Measurements from ENCODE around the gene TPX2.
"Not testable (repeated sequence)": the region's sequence is repeated elsewhere in the genome, so short reads cannot be mapped to it uniquely, and the experiment has no call there.

Gene TPX2

GRCh38 chr20:31721408-31722256 lies 17.5 kb upstream of the TPX2 start:
- DNase-seq: peak in 1 of 2 experiments; percentile 51

GRCh38 chr20:31722257-31723068 lies 16.6 kb upstream of the TPX2 start, which contains the start of gene BCL2L1:
BCL2L1 (minus strand) TSS chr20:31722868; CDS start chr20:31722218, 650 bp downstream.
- peak; percentile 84 to 89 for DNase-seq

GRCh38 chr20:31723069-31723318 lies 16.1 kb upstream of the TPX2 start:
- no peak for DNase-seq

- peak; percentile 97 to 98 for DNase-seq
Measured at GRCh38 chr20:31723319-31724078, 15.6 kb upstream of the TPX2 start.

GRCh38 chr20:31731321-31731717 lies 7.8 kb upstream of the TPX2 start:
- no peak for DNase-seq

- DNase-seq: no peak
Measured at GRCh38 chr20:31739550-31739977, 474 bp downstream of the TPX2 start.

- DNase-seq: peak in 1 of 2 experiments; percentile 14
Measured at GRCh38 chr20:31740208-31740607, 1.1 kb downstream of the TPX2 start.

GRCh38 chr20:31740656-31741323 lies 1.7 kb downstream of the TPX2 start:
- no peak for DNase-seq

GRCh38 chr20:31746068-31746878 lies 7.2 kb downstream of the TPX2 start:
- no peak for DNase-seq

- not testable (repeated sequence) for DNase-seq
Measured at GRCh38 chr20:31747028-31747427, 7.9 kb downstream of the TPX2 start.

GRCh38 chr20:31747640-31748039 lies 8.6 kb downstream of the TPX2 start:
- DNase-seq: no peak

- DNase-seq: no peak
Measured at GRCh38 chr20:31749223-31749622, 10.1 kb downstream of the TPX2 start.

GRCh38 chr20:31751126-31751525 lies 12.0 kb downstream of the TPX2 start:
- DNase-seq: no peak

GRCh38 chr20:31757254-31757653 lies 18.2 kb downstream of the TPX2 start:
- no peak for DNase-seq

- DNase-seq: no peak
Measured at GRCh38 chr20:31758521-31758920, 19.4 kb downstream of the TPX2 start.

GRCh38 chr20:31758991-31759390 lies 19.9 kb downstream of the TPX2 start:
- DNase-seq: no peak

- DNase-seq: no peak
Measured at GRCh38 chr20:31759836-31760518, 20.9 kb downstream of the TPX2 start.

- no peak for DNase-seq
Measured at GRCh38 chr20:31760519-31761240, 21.6 kb downstream of the TPX2 start.

- no peak for DNase-seq
Measured at GRCh38 chr20:31764641-31765305, 25.7 kb downstream of the TPX2 start.

GRCh38 chr20:31767805-31768204 lies 28.7 kb downstream of the TPX2 start:
- DNase-seq: no peak

Data from activated CD4-positive, alpha-beta T cell treated with anti-CD3 and anti-CD28 coated beads, Interleukin-2, amount 50 U/mL, for 48 hours (primary cell).